ENCODE data around the gene AZU1. TPM values are rescaled to one million over a fixed set of nuclear protein-coding genes. Genes with fewer than 3 reads are reported as not detected.

The AZU1 gene
- total and polyA plus RNA-seq, 4 donors, result 0.08 to 20.2 (median 0.99) TPM

GRCh38 chr19:782185-782877, 45.3 kb upstream of the AZU1 start (continued):
- TF ChIP-seq, protein P1, sequence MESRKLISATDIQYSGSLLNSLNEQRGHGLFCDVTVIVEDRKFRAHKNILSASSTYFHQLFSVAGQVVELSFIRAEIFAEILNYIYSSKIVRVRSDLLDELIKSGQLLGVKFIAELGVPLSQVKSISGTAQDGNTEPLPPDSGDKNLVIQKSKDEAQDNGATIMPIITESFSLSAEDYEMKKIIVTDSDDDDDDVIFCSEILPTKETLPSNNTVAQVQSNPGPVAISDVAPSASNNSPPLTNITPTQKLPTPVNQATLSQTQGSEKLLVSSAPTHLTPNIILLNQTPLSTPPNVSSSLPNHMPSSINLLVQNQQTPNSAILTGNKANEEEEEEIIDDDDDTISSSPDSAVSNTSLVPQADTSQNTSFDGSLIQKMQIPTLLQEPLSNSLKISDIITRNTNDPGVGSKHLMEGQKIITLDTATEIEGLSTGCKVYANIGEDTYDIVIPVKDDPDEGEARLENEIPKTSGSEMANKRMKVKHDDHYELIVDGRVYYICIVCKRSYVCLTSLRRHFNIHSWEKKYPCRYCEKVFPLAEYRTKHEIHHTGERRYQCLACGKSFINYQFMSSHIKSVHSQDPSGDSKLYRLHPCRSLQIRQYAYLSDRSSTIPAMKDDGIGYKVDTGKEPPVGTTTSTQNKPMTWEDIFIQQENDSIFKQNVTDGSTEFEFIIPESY (IDR thresholded peaks at IDR 0.05), result no peak

GRCh38 chr19:782878-783668, 44.6 kb upstream of the AZU1 start:
- TF ChIP-seq GABPA (IDR thresholded peaks at IDR 0.05 in 1 of 2, conservative IDR thresholded peaks at IDR 0.05 in 1 of 2), result no peak
- peak; percentile 63 for TF ChIP-seq NR2F2 (IDR thresholded peaks at IDR 0.05)
- TF ChIP-seq, protein P2, sequence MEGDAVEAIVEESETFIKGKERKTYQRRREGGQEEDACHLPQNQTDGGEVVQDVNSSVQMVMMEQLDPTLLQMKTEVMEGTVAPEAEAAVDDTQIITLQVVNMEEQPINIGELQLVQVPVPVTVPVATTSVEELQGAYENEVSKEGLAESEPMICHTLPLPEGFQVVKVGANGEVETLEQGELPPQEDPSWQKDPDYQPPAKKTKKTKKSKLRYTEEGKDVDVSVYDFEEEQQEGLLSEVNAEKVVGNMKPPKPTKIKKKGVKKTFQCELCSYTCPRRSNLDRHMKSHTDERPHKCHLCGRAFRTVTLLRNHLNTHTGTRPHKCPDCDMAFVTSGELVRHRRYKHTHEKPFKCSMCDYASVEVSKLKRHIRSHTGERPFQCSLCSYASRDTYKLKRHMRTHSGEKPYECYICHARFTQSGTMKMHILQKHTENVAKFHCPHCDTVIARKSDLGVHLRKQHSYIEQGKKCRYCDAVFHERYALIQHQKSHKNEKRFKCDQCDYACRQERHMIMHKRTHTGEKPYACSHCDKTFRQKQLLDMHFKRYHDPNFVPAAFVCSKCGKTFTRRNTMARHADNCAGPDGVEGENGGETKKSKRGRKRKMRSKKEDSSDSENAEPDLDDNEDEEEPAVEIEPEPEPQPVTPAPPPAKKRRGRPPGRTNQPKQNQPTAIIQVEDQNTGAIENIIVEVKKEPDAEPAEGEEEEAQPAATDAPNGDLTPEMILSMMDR (IDR thresholded peaks at IDR 0.05; ENCODE audit: low read depth, low read length, missing input control), result no peak
- no peak for TF ChIP-seq FOXA2 (IDR thresholded peaks at IDR 0.05)
- TF ChIP-seq REST (IDR thresholded peaks at IDR 0.05), result no peak
- TF ChIP-seq, protein P3, sequence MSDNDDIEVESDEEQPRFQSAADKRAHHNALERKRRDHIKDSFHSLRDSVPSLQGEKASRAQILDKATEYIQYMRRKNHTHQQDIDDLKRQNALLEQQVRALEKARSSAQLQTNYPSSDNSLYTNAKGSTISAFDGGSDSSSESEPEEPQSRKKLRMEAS (IDR thresholded peaks at IDR 0.05), result peak; percentile 13
- H3K27ac ChIP-seq (ENCODE audit: low read depth in 1 of 2, low read length in 2 of 2), result peak overlapping the region; percentile 20 to 42
- H3K9me3 ChIP-seq (ENCODE audit: control insufficient read depth in 4 of 4, low read length in 3 of 4), result no peaks in the 10 kb centered on the region
- 59% methylated on average over 30 of the region's 30 CpGs for WGBS
- peak overlapping the region in 1 of 3 donors; percentile 12 for H3K4me3 ChIP-seq (ENCODE audit: low read depth in 1 of 3, low read length in 3 of 3)
- no peaks in the 10 kb centered on the region for H3K36me3 ChIP-seq (ENCODE audit: control insufficient read depth in 4 of 4, insufficient read depth in 3 of 4, low read depth in 1 of 4, low read length in 3 of 4)
- no peak overlapping the region for H3K9ac ChIP-seq (ENCODE audit: low read depth in 1 of 2, low read length in 2 of 2)
- peaks cover 0 to 3% (median 0%) of the 10 kb centered on the region in 4 donors for H3K27me3 ChIP-seq (ENCODE audit: control insufficient read depth in 4 of 4, insufficient read depth in 4 of 4, low read length in 3 of 4)
- DNase-seq (ENCODE audit: low spot score), result no peak
- peaks cover 0 to 4% (median 0%) of the 10 kb centered on the region in 4 donors for H3K4me1 ChIP-seq (ENCODE audit: control insufficient read depth in 4 of 4, insufficient read depth in 4 of 4, low read length in 3 of 4)

GRCh38 chr19:784541-784940, 43.1 kb upstream of the AZU1 start:
- Histone ChIP-seq H3K4me1 (ENCODE audit: control insufficient read depth in 4 of 4, insufficient read depth in 4 of 4, low read length in 3 of 4) (peaks cover 0 to 4% (median 0%) of the 10 kb centered on the region in 4 donors), H3K36me3 (ENCODE audit: control insufficient read depth in 4 of 4, insufficient read depth in 3 of 4, low read depth in 1 of 4, low read length in 3 of 4) (no peaks in the 10 kb centered on the region), H3K27ac (ENCODE audit: low read depth in 1 of 2, low read length in 2 of 2) (no peak overlapping the region), H3K4me3 (ENCODE audit: low read depth in 1 of 3, low read length in 3 of 3) (no peak overlapping the region), H3K9me3 (ENCODE audit: control insufficient read depth in 4 of 4, low read length in 3 of 4) (no peaks in the 10 kb centered on the region), H3K9ac (ENCODE audit: low read depth in 1 of 2, low read length in 2 of 2) (no peak overlapping the region), H3K27me3 (ENCODE audit: control insufficient read depth in 4 of 4, insufficient read depth in 4 of 4, low read length in 3 of 4) (peaks cover 0 to 3% (median 0%) of the 10 kb centered on the region in 4 donors)
- no peak for DNase-seq (ENCODE audit: low spot score)
- TF ChIP-seq FOXA2 (IDR thresholded peaks at IDR 0.05) (no peak), NR2F2 (IDR thresholded peaks at IDR 0.05) (no peak), HNF4G (IDR thresholded peaks at IDR 0.05) (no peak), HNF4A (conservative IDR thresholded peaks at IDR 0.05) (no peak), REST (IDR thresholded peaks at IDR 0.05) (no peak)
- TF ChIP-seq, protein P3 (IDR thresholded peaks at IDR 0.05), result no peak
- 87% methylated on average over 13 of the region's 13 CpGs for whole genome bisulfite sequencing

Data from liver (tissue), 9 donors.